Fibroblast of gingiva (primary cell): ENCODE data around the gene DCLK2.
"Not testable (repeated sequence)": the region's sequence is repeated elsewhere in the genome, so short reads cannot be mapped to it uniquely, and the experiment has no call there.

Experiments
- DNase-seq: peaks from one replicate; pipeline ENCODE4 v3.0.0-alpha.2; 2011; ENCODE audit warnings: low read depth

DCLK2 gene

GRCh38 chr4:150152766-150153165 is 74.5 kb downstream of the DCLK2 start:
- peak; percentile 17 for DNase-seq

DNA sequence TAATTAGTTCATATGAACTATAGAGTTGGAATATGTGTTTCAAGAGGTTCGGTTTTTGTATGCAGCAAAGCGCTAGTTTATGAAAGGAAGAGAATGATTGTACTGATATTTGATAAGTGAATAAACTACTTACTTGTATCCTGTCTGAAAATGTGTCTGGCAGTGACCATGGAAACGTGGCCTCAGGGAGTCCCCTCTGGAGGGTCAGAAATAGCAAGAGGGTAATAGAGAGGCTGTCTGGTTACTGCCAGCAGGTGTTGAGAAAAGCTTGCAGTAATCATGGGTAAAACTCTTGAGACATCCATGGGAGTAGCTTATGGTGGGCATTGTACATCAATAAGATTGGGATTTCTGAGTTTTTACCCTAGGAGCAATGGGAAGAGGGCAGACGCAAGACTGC is 77.1 kb downstream of the DCLK2 start:
- no peak for DNase-seq

GRCh38 chr4:150156543-150156942 is 78.3 kb downstream of the DCLK2 start:
- DNase-seq = no peak

DNA sequence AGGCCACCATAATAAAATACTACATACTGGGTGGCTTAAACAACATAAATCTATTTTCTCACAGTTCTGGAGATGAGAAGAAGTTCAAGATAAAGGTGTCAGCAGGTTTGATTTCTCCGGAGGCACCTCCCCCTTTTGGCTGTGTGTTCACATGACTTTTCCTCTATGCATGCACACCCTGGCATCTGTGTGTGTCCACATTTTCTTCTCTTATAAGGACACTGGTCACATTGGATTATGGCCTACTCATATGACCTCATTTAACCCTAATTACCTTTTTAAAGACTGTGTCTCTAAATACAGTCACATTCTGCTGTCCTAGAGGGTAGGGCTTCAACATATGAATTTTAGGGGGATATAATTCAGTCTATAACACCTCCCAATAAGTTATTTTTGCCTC is 79.8 kb downstream of the DCLK2 start:
- DNase-seq = no peak

DNA sequence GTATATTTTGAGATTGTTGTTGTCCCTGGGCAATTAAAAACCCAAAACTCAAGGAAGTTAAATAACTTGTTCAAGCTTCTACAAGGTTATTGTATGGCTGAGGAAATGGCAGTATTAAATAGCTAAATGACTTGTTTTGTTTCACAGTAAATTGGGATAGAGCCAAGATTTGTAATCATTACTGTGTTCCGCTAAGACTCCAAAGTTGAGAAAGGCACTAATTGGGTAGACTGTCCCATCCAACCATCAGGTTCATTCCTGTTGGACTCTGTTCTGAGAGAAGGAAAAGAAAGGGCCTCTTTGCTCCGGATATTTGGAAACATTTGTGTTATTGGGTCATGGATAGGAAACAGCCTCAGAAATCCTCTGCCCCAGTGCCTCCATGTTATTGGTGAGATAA is 82.2 kb downstream of the DCLK2 start:
- peak; percentile 8 for DNase-seq

DNA sequence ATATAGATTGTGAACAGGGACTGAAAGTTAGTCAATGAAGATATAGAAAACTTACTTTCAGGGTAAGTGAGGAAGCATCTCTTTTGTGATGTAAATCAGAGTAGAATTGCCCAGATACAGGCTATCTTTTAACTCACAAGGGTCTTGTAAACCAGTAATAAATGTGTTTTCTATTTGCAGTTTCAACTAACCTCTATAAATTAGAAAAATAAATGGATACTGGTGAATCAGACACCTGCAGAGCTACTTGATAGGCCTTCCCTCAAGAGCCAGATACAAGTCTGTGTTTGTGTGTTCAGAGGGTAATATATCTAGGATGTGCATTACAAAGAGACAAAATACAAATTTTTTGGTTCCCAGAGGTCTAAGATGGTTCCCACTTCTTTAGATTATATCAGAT is 82.9 kb downstream of the DCLK2 start:
- DNase-seq = no peak

DNA sequence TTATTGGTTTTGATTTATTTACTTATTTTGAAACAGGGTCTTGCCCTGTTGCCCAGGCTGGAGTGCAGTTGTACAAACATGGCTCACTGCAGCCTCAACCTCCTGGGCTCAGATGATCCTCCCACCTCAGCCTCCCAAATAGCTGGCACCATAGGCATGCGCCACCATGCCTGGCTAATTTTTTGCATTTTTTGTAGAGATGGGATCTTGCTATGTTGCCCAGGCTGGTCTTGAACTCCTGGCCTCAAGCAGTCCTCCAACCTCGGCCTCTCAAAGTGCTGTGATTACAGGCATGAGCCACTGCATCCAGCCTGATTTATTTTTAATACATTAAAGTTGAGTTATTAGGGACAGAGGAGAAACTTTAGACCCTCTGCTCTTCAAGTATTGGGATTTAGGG is 83.8 kb downstream of the DCLK2 start:
- not testable (repeated sequence) for DNase-seq

DNA sequence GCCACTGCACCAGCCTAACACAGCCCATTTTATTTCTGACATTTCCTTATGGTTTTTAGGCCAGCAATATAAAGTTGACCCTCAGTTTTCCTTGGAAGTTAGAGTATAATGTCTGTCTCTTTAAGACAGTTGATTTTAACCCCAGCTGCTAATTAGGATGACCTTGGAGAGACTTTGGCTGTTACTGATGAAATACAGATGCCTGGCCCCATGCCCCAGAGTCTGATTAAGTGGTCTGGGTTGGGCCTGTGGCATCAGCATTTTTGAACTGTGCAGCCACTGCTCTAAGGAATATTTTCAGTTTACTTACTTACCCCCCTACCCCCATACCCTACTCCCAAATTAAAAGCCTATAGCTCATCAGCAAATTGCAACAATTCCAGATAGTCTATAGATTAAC is 85.8 kb downstream of the DCLK2 start:
- DNase-seq = peak; percentile 49

DNA sequence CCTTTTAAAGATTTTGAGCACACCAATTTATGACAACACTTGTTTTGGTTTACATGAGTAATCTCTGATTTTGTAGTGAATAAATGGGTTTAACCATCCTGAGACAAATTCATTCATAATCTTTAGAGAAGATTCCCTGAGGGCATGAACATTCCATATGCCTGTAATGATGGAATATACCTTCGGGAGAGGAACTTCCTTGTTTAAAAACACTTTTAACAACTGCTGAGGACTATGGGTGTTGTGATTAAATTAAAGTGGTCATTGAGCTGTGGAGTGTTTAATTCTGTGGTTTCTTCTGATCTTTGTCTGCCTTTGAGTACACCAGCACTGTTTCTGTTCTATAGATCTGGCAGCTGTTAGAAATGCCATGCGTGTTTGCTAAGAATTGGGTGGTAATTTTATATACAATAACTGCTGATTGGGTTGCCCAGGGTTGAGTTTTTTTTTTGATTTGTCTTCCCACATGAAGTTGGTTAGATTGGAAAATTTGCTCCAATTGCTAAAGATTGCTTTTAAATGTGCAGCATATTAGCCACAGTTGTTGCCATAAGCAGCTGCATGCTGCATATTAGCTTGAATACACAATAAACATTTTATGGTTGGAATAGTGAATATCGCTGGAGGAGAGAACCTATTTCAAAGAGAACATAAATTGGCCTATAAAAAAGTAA is 86.8 kb downstream of the DCLK2 start:
- DNase-seq = no peak

GRCh38 chr4:150167054-150167453 is 88.8 kb downstream of the DCLK2 start:
- no peak for DNase-seq

- DNase-seq = no peak
These were observed 95.2 kb downstream of the DCLK2 start for GRCh38 chr4:150173432-150173861.

GRCh38 chr4:150173982-150174398 is 95.7 kb downstream of the DCLK2 start:
- no peak for DNase-seq

GRCh38 chr4:150176547-150176946 is 98.3 kb downstream of the DCLK2 start:
- peak; percentile 93 for DNase-seq

GRCh38 chr4:150178161-150178560 is 99.9 kb downstream of the DCLK2 start:
- peak; percentile 66 for DNase-seq

- no peak for DNase-seq
These were observed 103.3 kb downstream of the DCLK2 start for GRCh38 chr4:150181536-150181935.

DNA sequence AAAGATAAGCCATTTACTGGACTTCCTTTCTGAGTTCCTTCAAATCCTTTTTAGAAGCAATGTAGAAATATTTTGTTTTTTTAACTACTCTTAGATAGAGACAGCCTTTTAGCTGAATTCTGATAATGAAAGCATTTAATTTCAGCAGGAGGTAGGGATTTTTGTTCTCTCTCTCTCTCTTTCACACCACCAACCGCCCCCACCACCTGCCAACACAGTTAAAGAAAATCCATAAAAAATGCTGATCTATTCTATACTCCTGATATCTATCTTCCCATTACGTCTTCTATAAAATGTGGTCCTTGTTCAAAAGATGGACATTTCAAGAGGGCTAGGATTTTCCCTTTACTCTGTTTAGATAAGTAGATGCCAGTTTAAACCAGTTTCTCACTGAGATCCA is 104.5 kb downstream of the DCLK2 start:
- no peak for DNase-seq

DNA sequence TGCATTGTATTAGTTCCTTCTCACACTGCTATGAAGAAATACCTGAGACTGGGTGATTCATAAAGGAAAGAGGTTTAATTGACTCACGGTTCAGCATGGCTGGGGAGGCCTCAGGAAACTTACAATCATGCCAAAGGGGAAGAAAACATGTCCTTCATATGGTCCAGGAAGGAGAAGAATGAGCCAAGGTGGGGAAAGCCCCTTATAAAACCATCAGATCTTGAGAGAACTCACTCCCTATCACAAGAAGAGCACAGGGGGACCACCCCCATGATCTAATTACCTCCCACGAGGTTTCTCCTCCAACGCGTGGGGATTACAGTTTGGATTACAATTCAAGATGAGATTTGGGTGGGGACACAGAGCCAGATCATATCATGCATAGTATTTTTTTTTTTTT is 106.8 kb downstream of the DCLK2 start:
- DNase-seq = not testable (repeated sequence)

DNA sequence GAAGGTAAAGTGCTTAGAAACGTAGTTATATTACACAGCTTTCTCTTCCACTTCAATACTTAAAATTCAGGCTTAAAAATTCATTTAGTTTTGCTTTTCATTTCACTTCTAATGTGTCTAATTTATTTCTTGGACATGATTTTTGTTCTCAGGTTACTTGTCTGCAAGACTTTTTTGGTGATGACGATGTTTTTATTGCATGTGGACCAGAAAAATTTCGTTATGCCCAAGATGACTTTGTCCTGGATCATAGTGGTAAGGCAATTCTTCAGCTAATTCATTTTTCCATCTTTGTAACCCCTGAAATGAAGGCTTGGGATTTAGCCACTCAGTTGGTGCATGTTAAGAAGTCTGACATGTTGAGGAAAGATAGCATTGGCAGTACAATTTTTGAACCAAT is 114.7 kb downstream of the DCLK2 start:
- peak; percentile 76 for DNase-seq

DNA sequence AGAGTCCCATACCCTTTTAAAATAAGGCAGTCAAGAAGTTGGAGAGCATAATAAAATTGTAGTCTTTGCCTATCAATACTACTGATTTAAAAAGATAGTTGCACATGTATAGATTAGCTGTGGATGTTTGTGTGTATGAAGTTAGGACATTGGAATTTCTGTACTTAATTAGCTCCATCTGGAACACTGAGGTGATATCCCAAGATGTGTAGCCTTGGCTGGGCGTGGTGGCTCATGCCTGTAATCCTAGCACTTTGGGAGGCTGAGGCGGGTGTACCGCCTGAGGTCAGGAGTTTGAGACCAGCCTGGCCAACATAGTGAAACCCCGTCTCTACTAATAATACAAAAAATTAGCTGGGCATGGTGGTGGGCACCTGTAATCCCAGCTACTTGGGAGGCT is 119.0 kb downstream of the DCLK2 start:
- DNase-seq = not testable (repeated sequence)

DNA sequence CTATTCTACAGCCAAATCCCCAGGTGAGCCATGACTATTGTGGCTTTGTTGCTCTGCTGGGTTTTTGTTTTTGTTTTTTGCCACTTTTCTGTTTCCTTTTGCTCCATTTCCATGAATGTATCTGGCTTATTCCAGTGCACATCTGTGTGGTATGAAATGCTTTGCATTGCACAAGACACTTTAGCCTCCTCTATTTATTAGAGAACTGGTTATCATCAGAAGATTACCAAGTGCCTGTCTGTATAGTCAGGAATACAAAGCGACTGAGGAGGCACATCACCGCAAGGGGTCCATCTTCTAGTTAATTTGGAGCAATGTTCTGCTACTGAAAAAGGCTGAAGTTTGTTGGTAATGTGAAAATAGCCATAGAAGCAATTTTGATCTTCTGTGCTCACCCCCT is 120.8 kb downstream of the DCLK2 start:
- no peak for DNase-seq

DNA sequence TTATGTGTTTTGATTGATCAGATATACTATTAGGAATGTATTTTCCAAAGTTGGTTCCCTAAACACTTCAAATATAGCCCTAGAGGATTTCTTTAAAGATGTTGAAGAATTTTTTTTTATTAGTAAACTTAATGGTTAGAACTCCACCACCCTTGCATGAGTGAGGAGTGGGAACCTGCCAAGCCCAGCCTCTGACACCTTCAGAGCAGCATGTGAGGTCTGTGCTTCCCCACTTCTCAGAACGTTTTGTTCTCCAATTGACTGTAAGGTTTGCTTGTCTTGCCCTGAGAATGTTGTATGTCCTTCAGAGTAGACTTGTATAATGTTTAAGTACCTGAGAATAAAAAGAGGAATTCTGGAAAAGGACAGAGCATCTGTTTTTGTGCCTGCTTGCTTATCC is 126.8 kb downstream of the DCLK2 start:
- DNase-seq = no peak

DNA sequence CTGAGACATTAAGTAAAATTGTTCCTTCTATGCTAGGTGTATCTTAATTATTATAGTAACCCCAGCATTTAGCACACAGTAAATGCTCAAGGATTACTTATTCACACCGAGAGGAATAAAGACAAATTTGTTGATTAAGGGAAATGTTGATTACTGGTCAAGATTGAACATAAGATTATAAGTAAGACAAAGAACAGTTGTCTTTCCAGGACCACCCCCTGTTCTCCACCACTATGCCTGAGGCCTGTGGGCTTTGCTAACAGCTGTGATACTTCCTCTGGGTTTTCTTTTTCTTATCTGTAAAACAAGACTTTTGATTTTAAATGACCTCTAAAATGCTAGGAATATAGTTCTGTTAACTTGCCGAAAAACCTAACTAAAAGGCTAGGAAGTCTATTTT is 128.0 kb downstream of the DCLK2 start:
- DNase-seq = no peak

- no peak for DNase-seq
These were observed 128.7 kb downstream of the DCLK2 start for GRCh38 chr4:150206954-150207353.

- no peak for DNase-seq
These were observed 129.6 kb downstream of the DCLK2 start for GRCh38 chr4:150207871-150208270.
